A549 (cell line): ENCODE measurements around the gene LGMN.

Experiments used
- CHD2 ChIP-seq: fragments of 150-350 bp; IDR thresholded peaks from 2 replicates; pipeline ENCODE4 v1.6.1; 2014; ENCODE audit warnings: low read length; ENCODE audit not compliant: partially characterized antibody
- CTCF ChIP-seq: fragments of >200 bp; sonication (Bioruptor Twin); formaldehyde crosslinking; IDR thresholded peaks from 3 replicates; pipeline ENCODE4 v1.5.1; 2016
- EP300 ChIP-seq, 2 experiments: fragments of >200 bp; sonication (Bioruptor Twin); formaldehyde crosslinking; IDR thresholded peaks; 2 replicates in 1 of 2; 3 replicates in 1 of 2; pipeline ENCODE4 v1.6.1; 2016 to 2017
- FOSL2 ChIP-seq, 2 experiments: fragments of 450-650 bp in 1 of 2; fragments of >200 bp in 1 of 2; sonication (Bioruptor Twin) in 1 of 2; formaldehyde crosslinking; IDR thresholded peaks; 2 replicates each; pipeline versions ENCODE4 v1.5.0 to v1.6.1; 2016 to 2020; ENCODE audit warnings: mild to moderate bottlenecking in 1 of 2, moderate library complexity in 1 of 2
- GATA3 ChIP-seq: IDR thresholded peaks from 2 replicates; pipeline ENCODE4 v1.6.1; 2012; ENCODE audit warnings: borderline replicate concordance
- HES2 ChIP-seq: fragments of >200 bp; sonication (Bioruptor Twin); formaldehyde crosslinking; IDR thresholded peaks from 2 replicates; pipeline ENCODE4 v1.6.1; 2016
- HOXB5 ChIP-seq: fragments of 250-450 bp; sonication (Bioruptor Pico); IDR thresholded peaks from 2 replicates; pipeline ENCODE4 v1.5.0; 2020; ENCODE audit warnings: mild to moderate bottlenecking, moderate library complexity
- JUNB ChIP-seq: fragments of >200 bp; sonication (Bioruptor Twin); formaldehyde crosslinking; IDR thresholded peaks from 2 replicates; pipeline ENCODE4 v1.6.1; 2016
- NR3C1 ChIP-seq: fragments of >200 bp; sonication (Bioruptor Twin); formaldehyde crosslinking; IDR thresholded peaks from 3 replicates; pipeline ENCODE4 v1.6.1; 2017
- POLR2A ChIP-seq: IDR thresholded peaks from 2 replicates; pipeline ENCODE4 v1.6.1; 2012; ENCODE audit warnings: mild to moderate bottlenecking, low read length
- RAD21 ChIP-seq, 2 experiments: fragments of >200 bp in 1 of 2; sonication (Bioruptor Twin) in 1 of 2; formaldehyde crosslinking in 1 of 2; IDR thresholded peaks in 1 of 2; conservative IDR thresholded peaks in 1 of 2; 2 replicates in 1 of 2; 3 replicates in 1 of 2; pipeline ENCODE4 v1.6.1; 2012 to 2018; ENCODE audit warnings: inconsistent platforms in 1 of 2
- RCOR1 ChIP-seq: fragments of 150-350 bp; IDR thresholded peaks from 2 replicates; pipeline ENCODE4 v1.6.1; 2014; ENCODE audit warnings: antibody characterized with exemption, low read length, low read depth
- REST ChIP-seq: fragments of 200-600 bp; sonication (generic); IDR thresholded peaks from 2 replicates; pipeline ENCODE4 v1.6.1; 2016; ENCODE audit warnings: antibody characterized with exemption, mild to moderate bottlenecking, moderate library complexity
- USF2 ChIP-seq: fragments of 450-650 bp; IDR thresholded peaks from 2 replicates; pipeline ENCODE4 v1.6.1; 2014; ENCODE audit warnings: antibody characterized with exemption

- no peak for TF ChIP-seq CTCF
- TF ChIP-seq EP300 (IDR thresholded peaks at IDR 0.05), result no peak
- TF ChIP-seq FOSL2 (IDR thresholded peaks at IDR 0.05), result no peak
- no peak for TF ChIP-seq FOSL2 (CRISPR knock-in tag; IDR thresholded peaks at IDR 0.05)
- TF ChIP-seq USF2, result no peak
- TF ChIP-seq CHD2, result no peak
- TF ChIP-seq GATA3, result no peak
- TF ChIP-seq RAD21 (conservative IDR thresholded peaks at IDR 0.05 in 1 of 2, IDR thresholded peaks at IDR 0.05 in 1 of 2), result no peak
- no peak for TF ChIP-seq POLR2A
- no peak for TF ChIP-seq JUNB
- TF ChIP-seq HES2, result no peak
- TF ChIP-seq REST, result no peak
- no peak for TF ChIP-seq HOXB5 (CRISPR knock-in tag)
- no peak for TF ChIP-seq RCOR1
- no peak for TF ChIP-seq NR3C1
Measured at GRCh38 chr14:92740440-92740839, 8.0 kb downstream of the LGMN start.
